Ovary (tissue), 9 donors: Measurements from ENCODE around the gene ANKRD18A. TPM values are rescaled to one million over a fixed set of nuclear protein-coding genes. Genes with fewer than 3 reads are reported as not detected.
A peak's percentile ranks its signal among the peaks of the same experiment; 100 is the strongest.

Source experiments
- DNase-seq, 5 donors: peaks; one replicate each; pipeline ENCODE4 v3.0.0-alpha.2; 2019 to 2020
- H3K27ac ChIP-seq, 2 donors: fragments of 200-600 bp; one replicate each; pipeline versions ENCODE4 v1.5.1 to v1.8.0; 2019 to 2022
- H3K27me3 ChIP-seq: fragments of 200-600 bp; one replicate; pipeline ENCODE4 v1.8.0; 2022
- H3K36me3 ChIP-seq: fragments of 200-600 bp; sonication (generic); one replicate; pipeline ENCODE4 v1.5.1; 2019
- H3K4me1 ChIP-seq: one replicate; pipeline ENCODE4 v1.8.1; 2013; ENCODE audit warnings: mild to moderate bottlenecking, moderate library complexity; ENCODE audit not compliant: insufficient read depth
- H3K4me3 ChIP-seq: fragments of 200-600 bp; sonication (generic); one replicate; pipeline ENCODE4 v1.5.1; 2017
- H3K9me3 ChIP-seq, 2 donors: fragments of 200-600 bp in 1 of 2; sonication (generic) in 1 of 2; one replicate each; pipeline versions ENCODE4 v1.5.1 to v1.8.1; 2013 to 2019; ENCODE audit warnings: mild to moderate bottlenecking in 1 of 2, moderate library complexity in 1 of 2
- CTCF ChIP-seq, 3 donors: fragments of 450-650 bp in 2 of 3; fragments of 200-600 bp in 1 of 3; IDR thresholded peaks; one replicate each; pipeline versions ENCODE4 v1.5.1 to v1.8.0; 2016 to 2022; ENCODE audit warnings: antibody characterized with exemption in 3 of 3, mild to moderate bottlenecking in 1 of 3
- EP300 ChIP-seq: sonication (generic); formaldehyde crosslinking; IDR thresholded peaks from one replicate; pipeline ENCODE4 v1.6.1; 2017; ENCODE audit warnings: antibody characterized with exemption
- POLR2A ChIP-seq: fragments of 450-650 bp; IDR thresholded peaks from one replicate; pipeline ENCODE4 v1.6.1; 2017; ENCODE audit warnings: antibody characterized with exemption, mild to moderate bottlenecking, moderate library complexity
- WGBS, 3 donors: extraction: QIAGEN DNeasy Blood & Tissue Kit in 1 of 3; methylation state at CpG; one replicate each; pipeline versions ENCODE4 v1.1.5 to v1.1.7; 2013 to 2017; 5-methylcytosine and 5-hydroxymethylcytosine counted together
- intact Hi-C, 4 donors: fragments of 100-400 bp; cut with DNase I; formaldehyde crosslinking; loops; one replicate each; pipeline versions ENCODE4 v1.11.0 to v1.15.1; 2022 to 2023
- polyA plus RNA-seq, 2 donors: library from polyadenylated mRNA; stranded (reverse); fragments of 200-250 nt in 1 of 2; fragments of 350-450 nt in 1 of 2; fragmentation: Illumina TruSeq in 1 of 2; extraction: RNeasy Lipid Tissue Mini Kit (QIAGEN cat#74804) in 1 of 2; gene quantifications; one replicate each; pipeline ENCODE4 v1.2.3, GENCODE V29; 2013 to 2014
- total RNA-seq, 7 donors: library from RNA; depleted of rRNA in 2 of 7; stranded (reverse); fragments of >200 nt in 2 of 7; fragmentation: NEBNext Ultra II Directional in 3 of 7; extraction: Animal tissue kit (Norgen Biotek cat#: 25700) in 3 of 7; gene quantifications; one replicate each; pipeline versions ENCODE4 v1.1.0 to v1.2.4, GENCODE V29; 2016 to 2023
- donor health status: DM: no; HTN: no; CAD: no; lungs with moderate emphysema.
- donor health status: DM: no; HTN: no; CAD: no.
- donor health status: Bipolar disorder and iron deficiency.
- donor health status: DM: yes; HTN: yes; CAD: no.
- donor health status: DM: no; HTN: no; CAD: no.
- donor health status: DM: yes; HTN: yes; CAD: no.

The ANKRD18A gene
- total and polyA plus RNA-seq, 9 donors, result 0.06 to 2.3 (median 0.37) TPM; not detected in 1

DNA sequence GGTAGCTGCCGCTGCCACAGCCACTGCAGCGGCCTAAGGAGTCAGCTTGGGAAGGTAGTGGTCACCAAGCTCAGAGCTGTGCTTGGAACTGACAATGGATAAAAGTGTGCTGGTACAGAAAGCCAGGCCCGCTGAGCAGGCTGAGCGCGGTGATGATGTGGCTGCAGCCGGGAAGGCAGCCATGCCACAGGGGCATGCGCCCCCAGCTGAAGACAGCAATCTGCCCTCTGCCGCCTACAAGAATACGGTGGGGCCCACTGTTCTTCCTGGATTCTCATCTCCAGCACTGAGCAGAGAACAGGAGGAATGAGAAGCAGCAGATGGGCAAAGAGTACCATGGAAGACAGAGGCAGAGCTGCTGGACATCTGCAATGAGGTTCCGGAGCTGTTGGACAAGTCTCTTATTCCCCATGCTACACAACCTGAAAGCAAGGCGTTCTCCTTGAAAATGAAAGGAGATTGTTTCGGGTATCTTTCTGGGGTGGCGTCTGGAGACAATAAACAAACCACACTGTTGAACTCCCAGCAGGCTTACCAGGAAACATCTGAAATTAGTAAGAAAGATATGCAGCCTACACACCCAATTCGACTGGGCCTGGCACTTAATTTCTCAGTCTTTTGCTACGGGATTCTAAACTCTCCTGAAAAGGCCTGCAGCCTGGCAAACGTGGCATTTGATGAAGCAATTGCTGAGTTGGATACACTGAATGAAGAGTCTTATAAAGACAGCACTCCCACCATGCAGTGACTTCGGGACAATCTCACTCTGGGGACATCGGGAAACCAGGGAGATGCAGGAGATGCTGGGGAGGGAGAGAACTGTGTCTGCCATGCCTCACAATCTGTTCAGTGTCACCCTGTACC is 22.8 kb upstream of the ANKRD18A start:
- TF ChIP-seq EP300 (no peak), CTCF (IDR thresholded peaks at IDR 0.05) (no peak), POLR2A (no peak)
- intact Hi-C loops, result no loop called here
- no peak overlapping the region for H3K27ac ChIP-seq

DNA sequence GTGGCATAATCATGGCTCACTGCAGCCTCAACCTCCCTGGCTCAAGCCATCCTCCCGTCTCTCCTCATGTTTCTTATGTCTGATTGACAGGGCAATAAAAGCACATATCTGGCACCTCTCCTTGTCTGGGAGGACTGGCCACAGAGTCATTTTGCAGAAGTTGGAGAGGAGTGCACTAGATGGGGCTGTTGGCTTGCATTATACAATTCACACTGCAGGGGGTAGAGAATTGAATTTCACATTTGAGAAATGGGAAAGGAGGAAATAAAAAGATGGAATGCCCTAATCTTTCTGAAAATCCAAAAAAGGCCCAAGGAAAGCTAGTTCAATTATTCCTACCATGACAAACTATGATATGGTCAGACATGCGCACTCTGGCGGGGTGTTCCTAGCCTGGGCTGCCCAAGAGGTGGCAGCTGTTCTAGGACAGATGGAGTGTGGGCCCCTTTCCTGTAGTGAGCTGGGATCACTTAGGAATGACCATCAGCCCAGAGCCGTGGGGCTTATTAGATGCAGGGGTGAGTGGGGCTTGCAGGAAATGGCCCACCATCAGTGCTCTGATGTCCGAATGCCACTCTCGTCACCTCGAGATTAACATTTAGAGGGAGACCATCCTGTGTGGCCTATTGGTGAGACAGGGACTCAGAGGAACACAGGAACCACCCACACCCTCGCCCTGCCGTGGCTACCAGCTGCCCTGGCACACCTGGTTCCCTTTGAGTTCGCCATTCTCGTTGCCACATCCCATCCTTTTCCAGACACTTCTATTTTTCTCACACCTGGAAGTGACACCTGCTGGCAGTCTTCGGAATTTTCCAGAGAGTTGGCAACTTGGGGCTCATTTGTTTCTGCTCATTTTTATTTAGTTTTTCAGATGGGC is 21.8 kb upstream of the ANKRD18A start:
- 66 to 70% (median 68%) methylated on average over 12 of the region's 12 CpGs for WGBS, 3 donors
- Histone ChIP-seq H3K9me3 (no peaks in the 10 kb centered on the region), H3K36me3 (no peaks in the 10 kb centered on the region), H3K4me1 (no peaks in the 10 kb centered on the region), H3K27me3 (no peaks in the 10 kb centered on the region), H3K27ac (no peak overlapping the region), H3K4me3 (no peak overlapping the region)
- intact Hi-C loops, result no loop called here
- no peak for TF ChIP-seq EP300
- peak in 1 of 3 donors; percentile 10 for TF ChIP-seq CTCF (IDR thresholded peaks at IDR 0.05)
- DNase-seq, result no peak

More for the DNA sequence above, 22.8 kb upstream of the ANKRD18A start:
- Histone ChIP-seq H3K4me1 (no peaks in the 10 kb centered on the region), H3K9me3 (no peaks in the 10 kb centered on the region), H3K36me3 (no peaks in the 10 kb centered on the region), H3K27me3 (no peaks in the 10 kb centered on the region), H3K4me3 (no peak overlapping the region)
- 83 to 88% (median 86%) methylated on average over 18 of the region's 18 CpGs for WGBS, 3 donors
- DNase-seq, result no peak

- Histone ChIP-seq H3K27me3 (no peaks in the 10 kb centered on the region), H3K9me3 (no peaks in the 10 kb centered on the region), H3K4me3 (no peak overlapping the region), H3K4me1 (no peaks in the 10 kb centered on the region), H3K36me3 (no peaks in the 10 kb centered on the region), H3K27ac (no peak overlapping the region)
- DNase-seq, result no peak
- 81 to 86% (median 83%) methylated on average over 9 of the region's 9 CpGs for WGBS, 3 donors
- TF ChIP-seq EP300, result no peak
- intact Hi-C loops, result no loop called here
Observed at GRCh38 chr9:38641142-38641541, 20.7 kb upstream of the ANKRD18A start.

- 88 to 92% (median 90%) methylated on average over 6 of the region's 6 CpGs for WGBS, 3 donors
- DNase-seq, result no peak
- no peak overlapping the region for H3K4me3 ChIP-seq
- TF ChIP-seq CTCF (IDR thresholded peaks at IDR 0.05) (no peak), EP300 (no peak), POLR2A (no peak)
- no peaks in the 10 kb centered on the region for H3K9me3 ChIP-seq
- no peak overlapping the region for H3K27ac ChIP-seq
- no peaks in the 10 kb centered on the region for H3K27me3 ChIP-seq
- H3K4me1 ChIP-seq, result no peaks in the 10 kb centered on the region
- H3K36me3 ChIP-seq, result no peaks in the 10 kb centered on the region
- intact Hi-C loops, result no loop called here
Observed at GRCh38 chr9:38639577-38639940, 19.2 kb upstream of the ANKRD18A start.
